K562 (cell line): ENCODE results near the gene ZCCHC24.

ENCODE experiments used
- ARNT ChIP-seq, 2 experiments: fragments of 450-650 bp; IDR thresholded peaks; 2 replicates each; pipeline ENCODE4 v1.6.1; 2016; ENCODE audit warnings: mild to moderate bottlenecking in 1 of 2
- ATF2 ChIP-seq: sonication (generic); formaldehyde crosslinking; IDR thresholded peaks from 2 replicates; pipeline ENCODE4 v1.8.1; 2022; ENCODE audit warnings: missing genetic modification reagents
- CEBPB ChIP-seq: fragments of 450-650 bp; IDR thresholded peaks from 2 replicates; pipeline ENCODE4 v1.6.1; 2016; ENCODE audit warnings: missing genetic modification characterization, missing compliant biosample characterization
- EZH2 ChIP-seq: IDR thresholded peaks from 2 replicates; pipeline ENCODE4 v1.6.1; 2012; ENCODE audit warnings: low read depth, mild to moderate bottlenecking, inconsistent platforms, low read length, borderline replicate concordance
- GTF2E2 ChIP-seq: fragments of 200-800 bp; sonication (Bioruptor generic); IDR thresholded peaks from 2 replicates; pipeline ENCODE4 v1.6.1; 2016; ENCODE audit warnings: missing genetic modification characterization, missing compliant biosample characterization
- RFX5 ChIP-seq: IDR thresholded peaks from 2 replicates; pipeline ENCODE4 v1.6.1; 2011; ENCODE audit warnings: low read depth, mild to moderate bottlenecking, improper control_type of control experiment, low read length
- SMARCE1 ChIP-seq: fragments of 450-650 bp; IDR thresholded peaks from 2 replicates; pipeline ENCODE4 v1.7.1; 2016; ENCODE audit warnings: mild to moderate bottlenecking
- SP1 ChIP-seq: sonication (generic); formaldehyde crosslinking; IDR thresholded peaks from 2 replicates; pipeline ENCODE4 v1.8.1; 2022; ENCODE audit warnings: mild to moderate bottlenecking, missing genetic modification reagents
- ZZZ3 ChIP-seq: fragments of 450-650 bp; IDR thresholded peaks from 2 replicates; pipeline ENCODE4 v1.6.1; 2016; ENCODE audit warnings: antibody characterized with exemption, mild to moderate bottlenecking, moderate library complexity
- TF ChIP-seq, protein P1 (sequence below), 3 experiments: IDR thresholded peaks in 2 of 3; conservative IDR thresholded peaks in 1 of 3; 2 replicates each; pipeline ENCODE4 v1.5.1; 2011 to 2012; ENCODE audit warnings: low read length in 3 of 3, mild to moderate bottlenecking in 3 of 3, control low read depth in 2 of 3, improper control_type of control experiment in 1 of 3, inconsistent platforms in 1 of 3, low read depth in 1 of 3, mixed read lengths in 1 of 3, moderate library complexity in 1 of 3; ENCODE audit not compliant: insufficient read depth in 2 of 3
- TF ChIP-seq, protein P2 (sequence below): sonication (generic); formaldehyde crosslinking; IDR thresholded peaks from 2 replicates; pipeline ENCODE4 v1.8.0; 2022; ENCODE audit warnings: missing genetic modification reagents, mild to moderate bottlenecking, borderline replicate concordance

DNA sequence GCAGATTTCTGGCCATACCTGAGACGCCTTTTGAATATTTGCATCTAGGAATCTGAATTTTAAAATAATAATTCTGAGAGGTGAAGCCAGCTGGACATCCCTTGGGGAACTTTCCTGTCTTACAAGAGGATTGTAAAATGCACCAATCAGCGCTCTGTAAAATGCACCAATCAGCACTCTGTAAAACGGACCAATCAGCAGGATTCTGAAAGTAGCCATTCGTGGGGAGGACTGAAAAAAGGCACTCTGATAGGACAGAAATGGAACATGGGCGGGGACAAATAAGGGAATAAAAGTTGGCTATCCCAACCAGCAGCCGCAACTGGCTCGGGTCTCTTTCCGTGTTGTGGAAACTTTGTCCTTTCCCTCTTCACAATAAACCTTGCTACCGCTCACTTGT is 88.2 kb downstream of the ZCCHC24 start:
- TF ChIP-seq ARNT (IDR thresholded peaks at IDR 0.05) (no peak), EZH2 (no peak), SP1 (CRISPR knock-in tag) (no peak), RFX5 (no peak), CEBPB (tag) (no peak), ATF2 (CRISPR knock-in tag) (no peak), ZZZ3 (no peak), SMARCE1 (no peak), GTF2E2 (tag) (no peak)
- TF ChIP-seq, protein P1, sequence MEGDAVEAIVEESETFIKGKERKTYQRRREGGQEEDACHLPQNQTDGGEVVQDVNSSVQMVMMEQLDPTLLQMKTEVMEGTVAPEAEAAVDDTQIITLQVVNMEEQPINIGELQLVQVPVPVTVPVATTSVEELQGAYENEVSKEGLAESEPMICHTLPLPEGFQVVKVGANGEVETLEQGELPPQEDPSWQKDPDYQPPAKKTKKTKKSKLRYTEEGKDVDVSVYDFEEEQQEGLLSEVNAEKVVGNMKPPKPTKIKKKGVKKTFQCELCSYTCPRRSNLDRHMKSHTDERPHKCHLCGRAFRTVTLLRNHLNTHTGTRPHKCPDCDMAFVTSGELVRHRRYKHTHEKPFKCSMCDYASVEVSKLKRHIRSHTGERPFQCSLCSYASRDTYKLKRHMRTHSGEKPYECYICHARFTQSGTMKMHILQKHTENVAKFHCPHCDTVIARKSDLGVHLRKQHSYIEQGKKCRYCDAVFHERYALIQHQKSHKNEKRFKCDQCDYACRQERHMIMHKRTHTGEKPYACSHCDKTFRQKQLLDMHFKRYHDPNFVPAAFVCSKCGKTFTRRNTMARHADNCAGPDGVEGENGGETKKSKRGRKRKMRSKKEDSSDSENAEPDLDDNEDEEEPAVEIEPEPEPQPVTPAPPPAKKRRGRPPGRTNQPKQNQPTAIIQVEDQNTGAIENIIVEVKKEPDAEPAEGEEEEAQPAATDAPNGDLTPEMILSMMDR (IDR thresholded peaks at IDR 0.05 in 2 of 3, conservative IDR thresholded peaks at IDR 0.05 in 1 of 3; ENCODE audit: insufficient read depth in 2 of 3, low read depth in 1 of 3, low read length in 3 of 3), result no peak
- TF ChIP-seq, protein P2, sequence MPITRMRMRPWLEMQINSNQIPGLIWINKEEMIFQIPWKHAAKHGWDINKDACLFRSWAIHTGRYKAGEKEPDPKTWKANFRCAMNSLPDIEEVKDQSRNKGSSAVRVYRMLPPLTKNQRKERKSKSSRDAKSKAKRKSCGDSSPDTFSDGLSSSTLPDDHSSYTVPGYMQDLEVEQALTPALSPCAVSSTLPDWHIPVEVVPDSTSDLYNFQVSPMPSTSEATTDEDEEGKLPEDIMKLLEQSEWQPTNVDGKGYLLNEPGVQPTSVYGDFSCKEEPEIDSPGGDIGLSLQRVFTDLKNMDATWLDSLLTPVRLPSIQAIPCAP (CRISPR knock-in tag), result no peak
